GM21619 (cell line): ENCODE results near the gene UBLCP1.
"Not testable (repeated sequence)": the region's sequence is repeated elsewhere in the genome, so short reads cannot be mapped to it uniquely, and the experiment has no call there.

Experiments used
- ATAC-seq: cut with Tn5 transposase; IDR thresholded peaks from one replicate; pipeline ENCODE4 v1.9.1; 2021; ENCODE audit not compliant: unreplicated experiment

Gene UBLCP1

GRCh38 chr5:159249158-159249557, 13.9 kb upstream of the UBLCP1 start:
- ATAC-seq, result no peak

GRCh38 chr5:159252195-159252594, 10.9 kb upstream of the UBLCP1 start:
- no peak for ATAC-seq

- no peak for ATAC-seq
These were observed 6.1 kb upstream of the UBLCP1 start for GRCh38 chr5:159257007-159257406.

GRCh38 chr5:159257629-159258283, 5.3 kb upstream of the UBLCP1 start:
- ATAC-seq, result no peak

- ATAC-seq, result no peak
These were observed 4.7 kb upstream of the UBLCP1 start for GRCh38 chr5:159258361-159258760.

GRCh38 chr5:159260212-159260611, 2.9 kb upstream of the UBLCP1 start:
- not testable (repeated sequence) for ATAC-seq

GRCh38 chr5:159262472-159262858, 625 bp upstream of the UBLCP1 start:
- peak; percentile 12 for ATAC-seq

GRCh38 chr5:159263569-159263905, 447 bp downstream of the UBLCP1 start:
- ATAC-seq, result peak; percentile 5

- ATAC-seq, result not testable (repeated sequence)
These were observed 3.7 kb downstream of the UBLCP1 start for GRCh38 chr5:159266764-159267163.

- no peak for ATAC-seq
These were observed 6.6 kb downstream of the UBLCP1 start for GRCh38 chr5:159269723-159270122.

GRCh38 chr5:159273923-159274322, 10.8 kb downstream of the UBLCP1 start:
- ATAC-seq, result no peak

GRCh38 chr5:159274676-159275075, 11.6 kb downstream of the UBLCP1 start:
- no peak for ATAC-seq

GRCh38 chr5:159286420-159287035, 23.4 kb downstream of the UBLCP1 start:
- ATAC-seq, result no peak

GRCh38 chr5:159290741-159291140, 27.7 kb downstream of the UBLCP1 start:
- no peak for ATAC-seq

GRCh38 chr5:159294921-159295320, 31.8 kb downstream of the UBLCP1 start:
- no peak for ATAC-seq

GRCh38 chr5:159297300-159297699, 34.2 kb downstream of the UBLCP1 start:
- not testable (repeated sequence) for ATAC-seq

- no peak for ATAC-seq
These were observed 38.4 kb downstream of the UBLCP1 start for GRCh38 chr5:159301466-159301865.

GRCh38 chr5:159301929-159302860, 39.1 kb downstream of the UBLCP1 start:
- not testable (repeated sequence) for ATAC-seq

GRCh38 chr5:159303286-159303685, 40.2 kb downstream of the UBLCP1 start:
- no peak for ATAC-seq

- ATAC-seq, result no peak
These were observed 42.0 kb downstream of the UBLCP1 start for GRCh38 chr5:159304961-159305595.

- no peak for ATAC-seq
These were observed 46.8 kb downstream of the UBLCP1 start for GRCh38 chr5:159309689-159310433.
